Ectodermal cell (in vitro differentiated cells): ENCODE measurements around the gene NXPE3.
"Not testable (repeated sequence)": the region's sequence is repeated elsewhere in the genome, so short reads cannot be mapped to it uniquely, and the experiment has no call there.

Source experiments
- H3K27ac ChIP-seq: 2 replicates; pipeline ENCODE4 v1.7.0; 2013; ENCODE audit warnings: mild to moderate bottlenecking, low read depth, low read length; ENCODE audit not compliant: insufficient read depth, poor library complexity, severe bottlenecking
- H3K27me3 ChIP-seq: 2 replicates; pipeline ENCODE4 v1.7.0; 2013; ENCODE audit warnings: mild to moderate bottlenecking, low read length; ENCODE audit not compliant: insufficient read depth, control insufficient read depth, poor library complexity, severe bottlenecking
- H3K36me3 ChIP-seq: one replicate; pipeline ENCODE4 v1.7.0; 2013; ENCODE audit warnings: low read length; ENCODE audit not compliant: control insufficient read depth, insufficient read depth
- H3K4me1 ChIP-seq: one replicate; pipeline ENCODE4 v1.7.0; 2013; ENCODE audit warnings: low read length; ENCODE audit not compliant: control insufficient read depth, insufficient read depth
- H3K4me3 ChIP-seq: 2 replicates; pipeline ENCODE4 v1.7.0; 2013; ENCODE audit warnings: low read depth, low read length, control low read depth; ENCODE audit not compliant: insufficient read depth
- H3K9me3 ChIP-seq: 2 replicates; pipeline ENCODE4 v1.7.0; 2013; ENCODE audit warnings: mild to moderate bottlenecking, low read length, moderate library complexity; ENCODE audit not compliant: control insufficient read depth
- WGBS, 2 experiments: methylation state at CpG; one replicate each; pipeline ENCODE4 v1.1.7; 2013; ENCODE audit warnings: missing lambda C conversion rate in 2 of 2; 5-methylcytosine and 5-hydroxymethylcytosine counted together

The NXPE3 gene

DNA sequence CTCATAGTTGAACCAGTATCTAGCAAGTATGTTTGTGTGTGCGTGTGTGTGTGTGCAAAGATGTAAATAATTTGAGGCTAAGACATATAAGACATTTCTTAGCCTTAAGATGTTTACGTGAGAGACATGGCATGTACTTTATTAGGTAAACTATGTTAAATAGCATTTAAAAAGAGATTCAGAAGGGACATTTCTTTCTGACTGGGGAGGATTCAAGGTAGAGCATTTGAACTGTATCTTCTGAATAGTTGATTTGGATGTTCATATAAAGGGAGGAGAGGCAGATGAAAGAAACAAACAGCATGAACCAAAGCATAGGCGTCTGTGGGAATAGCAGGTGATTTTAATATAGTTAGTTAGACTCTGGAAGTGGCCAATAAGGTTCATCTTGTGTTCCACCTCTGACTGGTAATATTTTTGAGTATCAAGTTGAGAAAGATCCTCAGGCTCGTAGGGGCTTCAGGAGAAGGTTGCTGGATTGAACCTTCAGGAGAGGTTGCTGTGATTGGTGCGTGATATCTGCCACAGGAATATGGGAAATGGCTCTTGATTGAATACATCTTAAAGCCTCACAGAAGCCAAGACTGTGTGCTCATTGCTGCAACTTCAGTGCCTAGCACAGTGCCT is 82.9 kb downstream of the NXPE3 start:
- Histone ChIP-seq H3K4me1 (no peaks in the 10 kb centered on the region), H3K27ac (no peak overlapping the region), H3K4me3 (no peak overlapping the region), H3K36me3 (peaks cover 15% of the 10 kb centered on the region), H3K27me3 (no peaks in the 10 kb centered on the region), H3K9me3 (no peaks in the 10 kb centered on the region)
- 74 to 77% methylated on average over 5 of the region's 5 CpGs for WGBS, 2 experiments

GRCh38 chr3:101862416-101863165 is 83.6 kb downstream of the NXPE3 start:
- no peaks in the 10 kb centered on the region for H3K4me1 ChIP-seq
- no peaks in the 10 kb centered on the region for H3K9me3 ChIP-seq
- H3K4me3 ChIP-seq = no peak overlapping the region
- WGBS, 2 experiments = 91 to 95% methylated on average over 3 of the region's 3 CpGs
- no peaks in the 10 kb centered on the region for H3K27me3 ChIP-seq
- no peak overlapping the region for H3K27ac ChIP-seq
- peaks cover 8% of the 10 kb centered on the region for H3K36me3 ChIP-seq

DNA sequence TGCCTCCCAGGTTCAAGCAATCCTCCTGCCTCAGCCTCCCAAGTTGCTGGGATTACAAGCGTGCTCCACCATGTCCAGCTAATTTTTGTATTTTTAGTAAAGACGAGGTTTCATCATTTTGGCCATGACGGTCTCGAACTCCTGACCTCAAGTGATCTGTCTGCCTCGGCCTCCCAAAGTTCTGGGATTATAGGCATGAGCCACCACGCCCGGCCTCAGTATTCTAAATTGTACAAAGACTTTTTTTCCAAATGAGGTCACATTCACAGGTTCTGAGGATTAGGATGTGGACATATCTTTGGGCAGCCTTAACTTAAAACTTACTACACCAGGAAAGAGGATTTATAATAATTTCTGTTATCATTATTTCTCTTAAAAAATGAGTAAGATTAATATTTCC is 85.9 kb downstream of the NXPE3 start:
- H3K36me3 ChIP-seq, H3K9me3 ChIP-seq, H3K4me1 ChIP-seq, H3K27ac ChIP-seq, H3K27me3 ChIP-seq, H3K4me3 ChIP-seq: not testable (repeated sequence)
- WGBS, 2 experiments = 91 to 96% methylated on average over 7 of the region's 7 CpGs

DNA sequence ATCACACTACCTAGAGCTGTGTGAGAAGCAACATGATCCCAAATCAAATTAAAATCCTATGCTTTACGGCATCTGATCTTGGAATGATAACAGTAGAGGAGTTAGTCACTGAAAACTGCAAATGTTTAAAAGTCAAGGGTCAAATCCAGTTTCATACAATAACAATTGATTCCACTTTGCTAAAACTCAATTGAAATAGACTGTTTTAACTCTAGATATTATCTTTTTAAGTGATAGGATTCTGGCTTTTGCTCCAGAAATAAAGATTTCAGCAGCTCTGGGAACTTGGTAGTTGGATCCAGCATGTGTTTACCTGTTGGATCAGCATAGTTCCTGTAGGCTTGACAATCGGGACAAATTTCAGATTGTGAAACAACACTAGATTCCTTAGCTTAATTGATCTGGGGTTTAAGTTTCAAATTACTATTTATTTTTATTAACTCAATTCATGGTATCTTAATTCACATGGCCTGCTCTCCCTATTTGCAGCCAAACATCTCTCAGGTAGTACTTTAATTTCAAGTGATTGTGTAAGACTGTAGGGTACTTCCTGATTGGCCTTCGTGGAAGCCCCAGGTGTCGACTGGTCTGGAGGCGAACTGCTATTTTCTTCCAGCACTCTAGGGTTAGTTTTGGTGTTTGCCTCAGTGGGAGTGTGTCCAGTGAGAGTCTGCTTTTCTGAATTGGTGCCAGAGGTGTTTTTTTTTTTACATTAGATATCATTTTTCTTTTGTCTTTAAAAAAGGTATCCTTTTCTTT is 86.9 kb downstream of the NXPE3 start:
- Histone ChIP-seq H3K4me1 (no peaks in the 10 kb centered on the region), H3K4me3 (no peak overlapping the region), H3K27me3 (no peaks in the 10 kb centered on the region), H3K36me3 (no peaks in the 10 kb centered on the region), H3K9me3 (no peaks in the 10 kb centered on the region), H3K27ac (no peak overlapping the region)
- WGBS, 2 experiments = 63 to 82% methylated on average over 4 to 5 of the region's 5 CpGs

DNA sequence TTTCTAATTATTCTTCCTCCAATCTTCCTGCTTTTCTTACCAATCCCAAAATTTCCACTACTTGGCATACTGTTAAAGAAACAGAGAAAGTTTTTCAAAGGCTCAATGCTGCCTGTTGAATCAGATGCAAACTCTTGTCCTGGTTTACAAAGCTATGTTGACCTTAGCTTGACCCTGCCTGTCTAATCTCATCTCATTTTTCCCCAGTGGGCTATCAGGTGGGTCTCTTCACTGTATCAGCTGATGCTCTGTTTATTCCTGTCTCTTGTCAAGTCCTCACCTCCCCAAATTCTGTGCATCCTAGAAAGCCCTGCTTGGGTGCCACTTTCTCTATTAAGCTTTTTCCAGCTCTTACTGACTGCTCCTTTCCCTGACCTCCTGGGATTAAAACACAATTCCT is 88.5 kb downstream of the NXPE3 start:
- H3K27ac ChIP-seq = no peak overlapping the region
- H3K27me3 ChIP-seq = no peaks in the 10 kb centered on the region
- no peaks in the 10 kb centered on the region for H3K4me1 ChIP-seq
- H3K9me3 ChIP-seq = no peaks in the 10 kb centered on the region
- no peak overlapping the region for H3K4me3 ChIP-seq
- no peaks in the 10 kb centered on the region for H3K36me3 ChIP-seq

DNA sequence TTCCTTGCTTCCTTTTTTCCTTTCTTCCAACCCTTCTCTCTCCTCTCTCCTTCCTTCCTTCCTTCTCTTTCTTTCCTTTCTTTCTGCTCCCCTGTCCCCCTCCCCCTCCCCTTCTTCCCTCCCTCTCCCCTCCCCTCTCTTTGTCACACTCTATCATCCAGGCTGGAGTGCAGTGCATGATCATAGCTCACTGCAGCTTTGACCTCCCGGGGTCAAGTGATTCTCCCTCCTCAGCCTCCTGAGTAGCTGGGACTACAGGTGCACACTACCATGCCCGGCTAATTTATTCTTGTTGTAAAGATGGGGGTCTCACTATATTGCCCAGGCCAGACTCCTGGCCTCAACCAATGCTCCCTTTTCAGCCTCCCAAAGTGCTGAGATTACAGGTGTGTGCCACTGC is 89.0 kb downstream of the NXPE3 start:
- WGBS, 2 experiments = 82 to 85% methylated on average over 2 of the region's 2 CpGs
- no peak overlapping the region for H3K27ac ChIP-seq
- H3K27me3 ChIP-seq = no peaks in the 10 kb centered on the region

DNA sequence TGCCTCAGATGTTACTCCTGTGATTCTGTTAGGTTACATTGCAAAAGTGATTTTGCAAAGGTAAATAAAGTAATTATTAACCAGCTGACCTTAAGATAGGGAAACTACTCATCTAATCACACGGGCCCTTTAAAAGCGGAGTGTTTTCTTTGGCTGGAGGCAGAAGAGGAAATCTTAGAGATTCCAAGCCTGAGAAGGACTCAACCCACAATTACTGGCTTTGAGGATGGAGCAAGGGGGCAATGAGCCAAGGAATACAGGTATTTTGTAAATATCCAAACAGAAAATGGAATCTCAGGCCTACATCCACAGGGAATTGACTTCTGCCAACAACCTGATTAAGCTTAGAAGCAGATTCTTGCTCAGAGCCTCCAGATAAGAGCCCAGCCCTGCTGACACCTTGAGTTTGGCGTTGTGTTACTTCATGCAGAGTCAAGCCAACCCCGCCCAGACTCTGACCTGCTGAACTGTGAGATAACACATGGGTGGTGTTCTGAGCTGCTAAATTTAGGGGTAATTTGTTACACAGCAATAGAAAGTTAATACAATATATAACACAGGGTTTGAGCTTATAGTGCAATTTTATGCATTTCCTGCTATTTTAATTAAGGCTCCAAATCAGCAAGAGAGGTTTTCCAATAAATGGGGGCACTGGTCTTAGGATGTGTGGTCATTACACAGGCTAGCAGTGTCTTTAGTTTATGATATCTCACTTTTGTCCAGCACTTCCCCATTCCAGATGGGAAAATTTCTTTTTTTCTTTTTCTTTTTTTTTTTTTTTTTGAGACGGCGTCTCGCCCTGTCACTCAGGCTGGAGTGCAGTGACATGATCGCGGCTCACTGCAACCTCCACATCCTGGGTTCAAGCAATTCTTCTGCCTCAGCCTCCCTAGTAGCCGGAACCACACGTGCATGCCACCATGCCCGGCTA is 89.8 kb downstream of the NXPE3 start:
- H3K27ac ChIP-seq = no peak overlapping the region
- no peaks in the 10 kb centered on the region for H3K4me1 ChIP-seq
- H3K36me3 ChIP-seq = no peaks in the 10 kb centered on the region
- H3K9me3 ChIP-seq = no peaks in the 10 kb centered on the region
- 90 to 95% methylated on average over 12 of the region's 12 CpGs for WGBS, 2 experiments
- no peaks in the 10 kb centered on the region for H3K27me3 ChIP-seq
- no peak overlapping the region for H3K4me3 ChIP-seq

More for the DNA sequence above, 89.0 kb downstream of the NXPE3 start:
- Histone ChIP-seq H3K36me3 (no peaks in the 10 kb centered on the region), H3K9me3 (no peaks in the 10 kb centered on the region), H3K4me3 (no peak overlapping the region), H3K4me1 (no peaks in the 10 kb centered on the region)

GRCh38 chr3:101870138-101870537 is 91.1 kb downstream of the NXPE3 start:
- Histone ChIP-seq H3K36me3 (no peaks in the 10 kb centered on the region), H3K9me3 (no peaks in the 10 kb centered on the region), H3K4me1 (no peaks in the 10 kb centered on the region), H3K4me3 (no peak overlapping the region), H3K27me3 (no peaks in the 10 kb centered on the region), H3K27ac (no peak overlapping the region)
- WGBS, 2 experiments = 92 to 93% methylated on average over 3 to 4 of the region's 5 CpGs

DNA sequence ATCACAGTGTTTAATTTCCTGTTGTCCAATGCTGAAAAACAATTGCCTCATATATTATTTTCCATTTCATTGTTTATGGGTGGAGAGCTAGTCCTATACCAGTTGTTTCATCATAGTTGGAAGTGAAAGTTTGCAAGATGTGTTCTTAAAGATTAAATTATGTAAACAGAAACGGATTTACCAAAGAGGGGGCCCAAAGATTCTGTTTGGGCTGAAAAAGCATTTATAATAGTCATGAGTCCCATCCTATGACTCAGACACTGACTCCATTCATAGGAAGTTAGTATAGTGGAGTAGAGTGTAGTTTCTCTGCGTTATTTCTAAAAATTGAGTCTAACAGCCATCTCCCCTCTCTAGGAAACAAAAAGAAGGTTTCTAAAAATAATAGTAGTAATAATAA is 94.6 kb downstream of the NXPE3 start:
- H3K27me3 ChIP-seq = no peaks in the 10 kb centered on the region
- H3K4me3 ChIP-seq = no peak overlapping the region
- no peak overlapping the region for H3K27ac ChIP-seq
- H3K4me1 ChIP-seq = no peaks in the 10 kb centered on the region
- no peaks in the 10 kb centered on the region for H3K9me3 ChIP-seq
- no peaks in the 10 kb centered on the region for H3K36me3 ChIP-seq
- WGBS, 2 experiments = 60 to 94% methylated on average over 1 of the region's 2 CpGs
